Calu3 (cell line): ENCODE data around the gene HAS3. TPM values are rescaled to one million over a fixed set of nuclear protein-coding genes. Genes with fewer than 3 reads are reported as not detected.
"Not testable (repeated sequence)": the region's sequence is repeated elsewhere in the genome, so short reads cannot be mapped to it uniquely, and the experiment has no call there.

ENCODE experiments used
- BruUV-seq: library from RNA; stranded (reverse); fragments of 400-500 nt; replicated peaks from 2 replicates; lab custom pipeline; 2021; lab: Mats Ljungman, UMichigan
- CTCF ChIA-PET: fragments of 300-600 bp; sonication (Branson Sonifier 250); formaldehyde crosslinking; loops from one replicate; lab custom pipeline; 2022; ENCODE audit warnings: antibody characterized with exemption; lab: Charles Lee
- DNase-seq: peaks from one replicate; pipeline ENCODE4 v3.0.0; 2022
- H3K27ac Mint-ChIP-seq: one replicate; pipeline ENCODE4 v1.8.0; 2022; ENCODE audit warnings: mixed read lengths; ENCODE audit not compliant: unreplicated experiment
- H3K27me3 Mint-ChIP-seq: one replicate; pipeline ENCODE4 v1.8.0; 2022; ENCODE audit warnings: mixed read lengths; ENCODE audit not compliant: unreplicated experiment
- H3K36me3 Mint-ChIP-seq: one replicate; pipeline ENCODE4 v1.8.0; 2022; ENCODE audit warnings: mild to moderate bottlenecking, moderate library complexity, mixed read lengths; ENCODE audit not compliant: insufficient read depth, unreplicated experiment
- H3K4me1 Mint-ChIP-seq: one replicate; pipeline ENCODE4 v1.8.0; 2022; ENCODE audit warnings: mild to moderate bottlenecking, low read depth, mixed read lengths; ENCODE audit not compliant: unreplicated experiment
- H3K4me3 Mint-ChIP-seq: one replicate; pipeline ENCODE4 v1.8.0; 2022; ENCODE audit warnings: mild to moderate bottlenecking, low read depth, moderate library complexity, mixed read lengths; ENCODE audit not compliant: unreplicated experiment
- H3K9me3 Mint-ChIP-seq: one replicate; pipeline ENCODE4 v1.8.0; 2022; ENCODE audit warnings: low read depth, mixed read lengths; ENCODE audit not compliant: unreplicated experiment
- intact Hi-C: fragments of 100-400 bp; cut with micrococcal nuclease; formaldehyde crosslinking; loops from one replicate; pipeline ENCODE4 v1.10.0; 2022; ENCODE audit not compliant: unreplicated experiment
- total RNA-seq: library from RNA; stranded (reverse); gene quantifications from 2 replicates; pipeline ENCODE4 v1.2.3, GENCODE V29; 2022
- TF ChIP-seq, protein P1 (sequence below): fragments of 200-600 bp; IDR thresholded peaks from one replicate; pipeline ENCODE4 v1.8.0; 2022; ENCODE audit warnings: antibody characterized with exemption; ENCODE audit not compliant: unreplicated experiment

Gene HAS3
- total RNA-seq, 1 experiment from 2014 or later = 33.2 TPM

DNA sequence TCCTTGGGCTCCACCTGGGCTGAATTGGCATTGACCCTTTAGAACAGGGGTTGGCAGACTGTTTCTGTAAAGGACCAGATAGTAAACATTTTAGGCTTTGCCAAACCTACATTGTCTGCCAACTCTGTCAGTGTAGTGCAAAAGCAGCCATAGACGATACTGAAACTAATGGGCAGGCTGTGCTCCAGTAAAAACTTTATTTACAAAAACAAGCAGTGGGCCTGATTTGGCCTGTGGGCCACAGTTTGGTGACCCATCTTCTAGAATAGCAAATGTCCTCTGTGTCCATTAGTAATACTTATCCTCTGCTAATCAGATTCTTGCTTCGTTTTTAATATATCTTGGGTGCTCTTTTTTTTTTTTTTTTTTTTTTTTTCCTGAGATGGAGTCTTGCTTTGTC is 33.2 kb downstream of the HAS3 start:
- DNase-seq = no peak
- no peak overlapping the region for H3K4me3 Mint-ChIP-seq
- no peak overlapping the region for H3K27ac Mint-ChIP-seq
- CTCF ChIA-PET = interaction anchor here (0.7 kb wide), 1 partner anchor 174 kb away, joined by 6 read pairs; no protein-coding TSS in a partner anchor
- H3K4me1 Mint-ChIP-seq = peaks cover 20% of the 10 kb centered on the region
- no TSS peak for BruUV-seq
- H3K27me3 Mint-ChIP-seq = no peaks in the 10 kb centered on the region
- intact Hi-C loops = no loop called here
- peaks cover 66% of the 10 kb centered on the region for H3K36me3 Mint-ChIP-seq
- TF ChIP-seq, protein P1, sequence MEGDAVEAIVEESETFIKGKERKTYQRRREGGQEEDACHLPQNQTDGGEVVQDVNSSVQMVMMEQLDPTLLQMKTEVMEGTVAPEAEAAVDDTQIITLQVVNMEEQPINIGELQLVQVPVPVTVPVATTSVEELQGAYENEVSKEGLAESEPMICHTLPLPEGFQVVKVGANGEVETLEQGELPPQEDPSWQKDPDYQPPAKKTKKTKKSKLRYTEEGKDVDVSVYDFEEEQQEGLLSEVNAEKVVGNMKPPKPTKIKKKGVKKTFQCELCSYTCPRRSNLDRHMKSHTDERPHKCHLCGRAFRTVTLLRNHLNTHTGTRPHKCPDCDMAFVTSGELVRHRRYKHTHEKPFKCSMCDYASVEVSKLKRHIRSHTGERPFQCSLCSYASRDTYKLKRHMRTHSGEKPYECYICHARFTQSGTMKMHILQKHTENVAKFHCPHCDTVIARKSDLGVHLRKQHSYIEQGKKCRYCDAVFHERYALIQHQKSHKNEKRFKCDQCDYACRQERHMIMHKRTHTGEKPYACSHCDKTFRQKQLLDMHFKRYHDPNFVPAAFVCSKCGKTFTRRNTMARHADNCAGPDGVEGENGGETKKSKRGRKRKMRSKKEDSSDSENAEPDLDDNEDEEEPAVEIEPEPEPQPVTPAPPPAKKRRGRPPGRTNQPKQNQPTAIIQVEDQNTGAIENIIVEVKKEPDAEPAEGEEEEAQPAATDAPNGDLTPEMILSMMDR = no peak
- H3K9me3 Mint-ChIP-seq = no peaks in the 10 kb centered on the region

DNA sequence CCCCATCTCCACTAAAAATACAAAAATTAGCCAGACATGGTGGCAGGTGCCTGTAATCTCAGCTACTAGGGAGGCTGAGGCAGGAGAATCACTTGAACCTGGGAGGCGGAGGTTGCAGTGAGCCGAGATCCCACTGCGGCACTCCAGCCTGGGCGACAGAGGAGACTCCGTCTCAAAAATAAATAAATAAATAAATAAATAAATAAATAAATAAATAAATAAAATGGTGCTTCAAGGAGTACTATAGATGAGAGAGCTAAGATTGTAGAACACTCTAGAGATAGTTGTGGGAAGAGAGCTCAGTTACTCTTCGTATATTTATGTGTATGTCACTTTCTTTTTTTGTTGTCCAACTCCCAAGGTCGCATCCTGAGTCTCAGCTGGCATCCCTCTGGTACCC is 34.0 kb downstream of the HAS3 start:
- H3K9me3 Mint-ChIP-seq, H3K27me3 Mint-ChIP-seq, DNase-seq, BruUV-seq, H3K4me3 Mint-ChIP-seq, intact Hi-C loops, H3K27ac Mint-ChIP-seq: not testable (repeated sequence)
- Mint-ChIP-seq H3K36me3 (peaks cover 67% of the 10 kb centered on the region), H3K4me1 (peaks cover 11% of the 10 kb centered on the region)
- CTCF ChIA-PET = interaction anchor here (0.7 kb wide), 1 partner anchor 173 kb away, joined by 6 read pairs; no protein-coding TSS in a partner anchor

GRCh38 chr16:69141014-69141413 is 35.6 kb downstream of the HAS3 start:
- H3K27me3 Mint-ChIP-seq = no peaks in the 10 kb centered on the region
- no TSS peak for BruUV-seq
- no peak overlapping the region for H3K4me3 Mint-ChIP-seq
- no peak for DNase-seq
- no peak overlapping the region for H3K27ac Mint-ChIP-seq
- no peaks in the 10 kb centered on the region for H3K9me3 Mint-ChIP-seq
- H3K4me1 Mint-ChIP-seq = no peaks in the 10 kb centered on the region
- TF ChIP-seq, protein P1 = no peak
- CTCF ChIA-PET = interaction anchor here (1.0 kb wide), 1 partner anchor 239 kb away, joined by 3 read pairs; no protein-coding TSS in a partner anchor
- intact Hi-C loops = no loop called here
- peaks cover 69% of the 10 kb centered on the region for H3K36me3 Mint-ChIP-seq

- no peak for DNase-seq
- H3K27me3 Mint-ChIP-seq = no peaks in the 10 kb centered on the region
- H3K36me3 Mint-ChIP-seq = peaks cover 71% of the 10 kb centered on the region
- intact Hi-C loops = no loop called here
- TF ChIP-seq, protein P1 = no peak
- no peak overlapping the region for H3K4me3 Mint-ChIP-seq
- no TSS peak for BruUV-seq
- H3K27ac Mint-ChIP-seq = no peak overlapping the region
- H3K4me1 Mint-ChIP-seq = no peaks in the 10 kb centered on the region
- CTCF ChIA-PET = interaction anchor here (1.0 kb wide), 1 partner anchor 240 kb away, joined by 3 read pairs; no protein-coding TSS in a partner anchor
- no peaks in the 10 kb centered on the region for H3K9me3 Mint-ChIP-seq
Measured at GRCh38 chr16:69141936-69142335, 36.5 kb downstream of the HAS3 start.

GRCh38 chr16:69143116-69143515 is 37.7 kb downstream of the HAS3 start:
- Mint-ChIP-seq H3K4me3 (no peak overlapping the region), H3K27ac (no peak overlapping the region), H3K36me3 (peaks cover 67% of the 10 kb centered on the region), H3K9me3 (no peaks in the 10 kb centered on the region), H3K4me1 (no peaks in the 10 kb centered on the region), H3K27me3 (no peaks in the 10 kb centered on the region)
- CTCF ChIA-PET = no interaction called here
- TF ChIP-seq, protein P1 = no peak
- intact Hi-C loops = no loop called here
- BruUV-seq = no TSS peak
- DNase-seq = no peak
